Measurements from ENCODE around the gene ZSWIM6.

DNA sequence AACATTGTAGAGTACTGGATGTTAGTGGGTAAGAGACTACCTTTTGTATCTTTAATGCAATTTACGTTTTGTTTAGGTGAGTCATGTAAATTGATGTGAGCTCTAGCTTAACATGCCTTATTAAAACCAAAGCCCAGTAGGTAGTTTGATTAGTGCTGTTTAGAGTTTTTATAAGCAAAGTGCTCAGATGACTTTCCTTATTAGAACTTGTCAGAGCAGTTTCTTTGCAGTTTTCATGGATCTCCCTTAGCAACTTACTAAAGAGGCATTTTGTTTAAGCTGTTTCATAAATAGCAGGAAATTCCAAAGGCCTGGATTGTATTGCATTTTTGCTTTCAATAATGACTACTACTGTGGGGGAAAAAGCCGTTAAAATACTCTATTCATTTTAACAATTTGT lies 14.5 kb downstream of the ZSWIM6 start:
- TF ChIP-seq, protein P1, sequence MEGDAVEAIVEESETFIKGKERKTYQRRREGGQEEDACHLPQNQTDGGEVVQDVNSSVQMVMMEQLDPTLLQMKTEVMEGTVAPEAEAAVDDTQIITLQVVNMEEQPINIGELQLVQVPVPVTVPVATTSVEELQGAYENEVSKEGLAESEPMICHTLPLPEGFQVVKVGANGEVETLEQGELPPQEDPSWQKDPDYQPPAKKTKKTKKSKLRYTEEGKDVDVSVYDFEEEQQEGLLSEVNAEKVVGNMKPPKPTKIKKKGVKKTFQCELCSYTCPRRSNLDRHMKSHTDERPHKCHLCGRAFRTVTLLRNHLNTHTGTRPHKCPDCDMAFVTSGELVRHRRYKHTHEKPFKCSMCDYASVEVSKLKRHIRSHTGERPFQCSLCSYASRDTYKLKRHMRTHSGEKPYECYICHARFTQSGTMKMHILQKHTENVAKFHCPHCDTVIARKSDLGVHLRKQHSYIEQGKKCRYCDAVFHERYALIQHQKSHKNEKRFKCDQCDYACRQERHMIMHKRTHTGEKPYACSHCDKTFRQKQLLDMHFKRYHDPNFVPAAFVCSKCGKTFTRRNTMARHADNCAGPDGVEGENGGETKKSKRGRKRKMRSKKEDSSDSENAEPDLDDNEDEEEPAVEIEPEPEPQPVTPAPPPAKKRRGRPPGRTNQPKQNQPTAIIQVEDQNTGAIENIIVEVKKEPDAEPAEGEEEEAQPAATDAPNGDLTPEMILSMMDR (conservative IDR thresholded peaks at IDR 0.05; ENCODE audit: low read length): no peak
- TF ChIP-seq EZH2phosphoT487 (IDR thresholded peaks at IDR 0.05; ENCODE audit: borderline replicate concordance, low read depth, low read length): no peak
